Measurements from ENCODE around the gene ADAMTS2. TPM values are rescaled to one million over a fixed set of nuclear protein-coding genes. Genes with fewer than 3 reads are reported as not detected.

The ADAMTS2 gene
- total RNA-seq, 1 experiment from 2014 or later: 3.9 TPM

GRCh38 chr5:179295778-179296149 lies 49.5 kb downstream of the ADAMTS2 start:
- ChIA-PET RAD21 (ENCODE audit: low non-redundant PET in 1 of 2, low total read pairs in 2 of 2, uncharacterized antibody in 2 of 2, unreplicated experiment in 2 of 2) (no interaction called here), POLR2A (no interaction called here), CTCF (no interaction called here)
- Histone ChIP-seq H3K36me3 (ENCODE audit: control insufficient read depth in 1 of 2, insufficient read depth in 2 of 2, low read length in 2 of 2) (no peaks in the 10 kb centered on the region), H3K79me2 (ENCODE audit: insufficient read depth, low read length) (no peaks in the 10 kb centered on the region), H3K9me2 (ENCODE audit: insufficient read depth) (no peaks in the 10 kb centered on the region), H2AFZ (ENCODE audit: low read depth, low read length, poor library complexity, severe bottlenecking) (no peak overlapping the region), H3K4me1 (ENCODE audit: control insufficient read depth in 1 of 2, insufficient read depth in 2 of 2, low read length in 2 of 2) (no peaks in the 10 kb centered on the region), H4K20me1 (ENCODE audit: insufficient read depth) (no peaks in the 10 kb centered on the region), H3K27ac (ENCODE audit: low read depth, low read length) (no peak overlapping the region), H3K9ac (ENCODE audit: low read length) (no peak overlapping the region), H3K27me3 (ENCODE audit: insufficient read depth, low read length) (no peaks in the 10 kb centered on the region), H3K9me3 (ENCODE audit: control insufficient read depth in 1 of 2, insufficient read depth in 1 of 2, low read depth in 1 of 2, low read length in 2 of 2) (no peaks in the 10 kb centered on the region), H3K4me2 (ENCODE audit: low read length) (no peak overlapping the region), H3K4me3 (replicated peaks in 1 of 2; ENCODE audit: low read depth in 1 of 2, low read length in 2 of 2) (no peak overlapping the region)
- TF ChIP-seq SIN3A (IDR thresholded peaks at IDR 0.05; ENCODE audit: low read depth): no peak
- no peak for TF ChIP-seq EZH2 (IDR thresholded peaks at IDR 0.05)
- no peak for TF ChIP-seq ELF1 (IDR thresholded peaks at IDR 0.05; ENCODE audit: borderline replicate concordance, low read depth)
- TF ChIP-seq YY1 (IDR thresholded peaks at IDR 0.05; ENCODE audit: extremely low read depth, insufficient replicate concordance, low read depth, low read length): no peak
- no peak for TF ChIP-seq FOSL1 (IDR thresholded peaks at IDR 0.05; ENCODE audit: low read depth)
- TF ChIP-seq ATF3 (IDR thresholded peaks at IDR 0.05): no peak
- no peak for TF ChIP-seq POLR2AphosphoS5 (IDR thresholded peaks at IDR 0.05; ENCODE audit: low read depth, low read length)
- TF ChIP-seq SRF (IDR thresholded peaks at IDR 0.05; ENCODE audit: low read depth): no peak
- no peak for TF ChIP-seq REST (IDR thresholded peaks at IDR 0.05; ENCODE audit: low read depth)
- no peak for TF ChIP-seq ZNF274 (IDR thresholded peaks at IDR 0.05; ENCODE audit: low read depth, low read length)
- no peak for TF ChIP-seq CTCF (IDR thresholded peaks at IDR 0.05 in 2 of 3, conservative IDR thresholded peaks at IDR 0.05 in 1 of 3; ENCODE audit: borderline replicate concordance in 1 of 3, insufficient read depth in 1 of 3, low read depth in 2 of 3, low read length in 2 of 3)
- TF ChIP-seq MAX (IDR thresholded peaks at IDR 0.05): no peak
- TF ChIP-seq SP1 (IDR thresholded peaks at IDR 0.05; ENCODE audit: low read depth): no peak
- TF ChIP-seq ZFX (IDR thresholded peaks at IDR 0.05): no peak
- no peak for TF ChIP-seq POLR2A (IDR thresholded peaks at IDR 0.05; ENCODE audit: borderline replicate concordance, extremely low read depth, insufficient read depth, insufficient read length)
- TF ChIP-seq JUND (IDR thresholded peaks at IDR 0.05): no peak
- TF ChIP-seq CEBPB (IDR thresholded peaks at IDR 0.05; ENCODE audit: low read depth): no peak
- TF ChIP-seq CBX3 (IDR thresholded peaks at IDR 0.05; ENCODE audit: low read depth): no peak
- BruUV-seq (replicated peaks): no TSS peak
- intact Hi-C loops (cut with micrococcal nuclease): no loop called here
- DNase-seq (ENCODE audit: low read depth, low spot score): no peak
- ATAC-seq: no peak

Data from HCT116 (cell line).